Anterior cingulate cortex (tissue), 58 donors: Measurements from ENCODE around the gene OR5L1.

Experiments used
- DNase-seq, 58 donors: peaks; one replicate each; lab custom pipeline; 2025; lab: John Stamatoyannopoulos, UW

Gene OR5L1

GRCh38 chr11:55811067-55811466, at the start of gene OR5L1:
Gene OR5L1 (plus strand): TSS chr11:55811367. CDS start chr11:55811467, 100 bp downstream.
- no peak for DNase-seq

- no peak for DNase-seq
Observed at GRCh38 chr11:55773138-55773537, 38.0 kb upstream of the OR5L1 start, which contains the start of gene OR5D13. Gene OR5D13 (plus strand): TSS chr11:55773438. CDS start chr11:55773438, 0 bp downstream.

GRCh38 chr11:55791606-55792005, 19.6 kb upstream of the OR5L1 start:
- no peak for DNase-seq

- no peak for DNase-seq
Observed at GRCh38 chr11:55793321-55793720, 17.8 kb upstream of the OR5L1 start.

- DNase-seq, result no peak
Observed at GRCh38 chr11:55795256-55795655, 15.9 kb upstream of the OR5L1 start, which contains the start of gene OR5D14. Gene OR5D14 (plus strand): TSS chr11:55795556. CDS start chr11:55795556, 0 bp downstream.

GRCh38 chr11:55806248-55806647, 4.9 kb upstream of the OR5L1 start:
- DNase-seq, result no peak

GRCh38 chr11:55819330-55819729, 8.2 kb downstream of the OR5L1 start, which contains the start of gene OR5D18:
Gene OR5D18 (plus strand): TSS chr11:55819630. CDS start chr11:55819630, 0 bp downstream.
- no peak for DNase-seq

GRCh38 chr11:55826919-55827318, 15.8 kb downstream of the OR5L1 start, which contains the start of gene OR5L2:
Gene OR5L2 (plus strand): TSS chr11:55827219. CDS start chr11:55827219, 0 bp downstream.
- DNase-seq, result no peak

GRCh38 chr11:55838452-55838851, 27.3 kb downstream of the OR5L1 start, which contains the start of gene OR5D16:
Gene OR5D16 (plus strand): TSS chr11:55838752. CDS start chr11:55838752, 0 bp downstream.
- no peak for DNase-seq

- DNase-seq, result no peak
Observed at GRCh38 chr11:55847453-55847852, 36.3 kb downstream of the OR5L1 start.

GRCh38 chr11:55849037-55849436, 37.9 kb downstream of the OR5L1 start:
- no peak for DNase-seq

- no peak for DNase-seq
Observed at GRCh38 chr11:55852141-55852540, 41.0 kb downstream of the OR5L1 start.

- no peak for DNase-seq
Observed at GRCh38 chr11:55854704-55855103, 43.5 kb downstream of the OR5L1 start.
